RWPE1 (cell line): ENCODE results near the gene SLC25A18.

Experiments
- CTCF ChIA-PET: fragments of 350-600 bp; sonication (Branson Sonifier 250); formaldehyde crosslinking; extraction: SDS; loops from one replicate; lab custom pipeline; 2021; lab: Yijun Ruan, JAX
- POLR2A ChIA-PET: fragments of 400-600 bp; formaldehyde crosslinking; extraction: SDS; loops from one replicate; lab custom pipeline; 2020; ENCODE audit warnings: antibody characterized with exemption; ENCODE audit not compliant: low non-redundant PET; lab: Yijun Ruan, JAX
- DNase-seq: peaks from one replicate; pipeline ENCODE4 v3.0.0; 2012; ENCODE audit warnings: low spot score
- H3K27ac ChIP-seq: fragments of 450-650 bp; 2 replicates; pipeline ENCODE4 v1.5.1; 2017
- TF ChIP-seq, protein P1 (sequence below): fragments of 450-650 bp; conservative IDR thresholded peaks from 2 replicates; pipeline ENCODE4 v1.5.1; 2017; ENCODE audit warnings: low read depth, mild to moderate bottlenecking

The SLC25A18 gene

DNA sequence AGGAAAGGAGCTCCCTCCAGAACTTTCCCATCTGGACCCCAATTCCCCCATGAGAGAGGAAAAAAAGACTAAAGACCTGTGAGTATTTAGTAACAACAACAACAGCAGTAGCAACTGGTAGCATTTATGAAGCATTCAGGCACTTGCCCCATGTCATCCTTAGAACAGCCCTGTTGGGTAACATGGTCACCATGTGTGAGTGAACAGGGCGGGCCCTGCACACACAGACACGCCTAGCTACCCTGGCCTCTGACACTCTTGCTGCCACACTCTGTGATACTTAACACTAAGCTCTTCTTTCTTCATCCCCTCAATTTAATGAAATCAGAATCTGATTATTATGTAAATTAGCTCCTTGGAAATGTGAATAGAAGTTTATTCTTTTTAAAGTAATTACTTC is 26.1 kb upstream of the SLC25A18 start:
- CTCF ChIA-PET = interaction anchor here (0.6 kb wide), 1 partner anchor 412 kb away, joined by 3 read pairs; no protein-coding TSS in a partner anchor
- no peak for DNase-seq
- POLR2A ChIA-PET = no interaction called here
- H3K27ac ChIP-seq = no peak overlapping the region
- TF ChIP-seq, protein P1, sequence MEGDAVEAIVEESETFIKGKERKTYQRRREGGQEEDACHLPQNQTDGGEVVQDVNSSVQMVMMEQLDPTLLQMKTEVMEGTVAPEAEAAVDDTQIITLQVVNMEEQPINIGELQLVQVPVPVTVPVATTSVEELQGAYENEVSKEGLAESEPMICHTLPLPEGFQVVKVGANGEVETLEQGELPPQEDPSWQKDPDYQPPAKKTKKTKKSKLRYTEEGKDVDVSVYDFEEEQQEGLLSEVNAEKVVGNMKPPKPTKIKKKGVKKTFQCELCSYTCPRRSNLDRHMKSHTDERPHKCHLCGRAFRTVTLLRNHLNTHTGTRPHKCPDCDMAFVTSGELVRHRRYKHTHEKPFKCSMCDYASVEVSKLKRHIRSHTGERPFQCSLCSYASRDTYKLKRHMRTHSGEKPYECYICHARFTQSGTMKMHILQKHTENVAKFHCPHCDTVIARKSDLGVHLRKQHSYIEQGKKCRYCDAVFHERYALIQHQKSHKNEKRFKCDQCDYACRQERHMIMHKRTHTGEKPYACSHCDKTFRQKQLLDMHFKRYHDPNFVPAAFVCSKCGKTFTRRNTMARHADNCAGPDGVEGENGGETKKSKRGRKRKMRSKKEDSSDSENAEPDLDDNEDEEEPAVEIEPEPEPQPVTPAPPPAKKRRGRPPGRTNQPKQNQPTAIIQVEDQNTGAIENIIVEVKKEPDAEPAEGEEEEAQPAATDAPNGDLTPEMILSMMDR = no peak

DNA sequence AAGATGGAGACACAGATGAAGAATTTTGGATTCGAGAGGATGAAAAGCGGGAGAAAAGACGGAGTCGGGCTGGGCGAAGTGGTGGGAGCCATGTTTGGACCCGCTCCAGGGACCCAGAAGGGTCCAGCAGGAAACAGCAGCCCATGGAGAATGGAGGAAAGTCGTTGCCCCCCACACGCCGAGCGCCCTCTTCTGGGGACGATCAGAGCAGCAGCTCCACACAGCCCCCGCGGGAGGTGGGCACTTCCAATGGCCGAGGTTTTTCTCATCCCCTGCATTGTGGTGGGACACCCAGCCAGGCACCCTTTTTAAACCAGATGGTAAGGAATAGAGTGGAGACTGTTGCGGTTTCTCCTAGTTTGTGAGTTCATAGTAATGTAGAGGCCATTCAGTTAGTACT is 22.8 kb upstream of the SLC25A18 start:
- no peak for DNase-seq
- TF ChIP-seq, protein P1 = no peak
- ChIA-PET POLR2A (no interaction called here), CTCF (interaction anchor here (0.6 kb wide), 1 partner anchor 76 kb away, joined by 3 read pairs; no protein-coding TSS in a partner anchor)
- no peak overlapping the region for H3K27ac ChIP-seq

DNA sequence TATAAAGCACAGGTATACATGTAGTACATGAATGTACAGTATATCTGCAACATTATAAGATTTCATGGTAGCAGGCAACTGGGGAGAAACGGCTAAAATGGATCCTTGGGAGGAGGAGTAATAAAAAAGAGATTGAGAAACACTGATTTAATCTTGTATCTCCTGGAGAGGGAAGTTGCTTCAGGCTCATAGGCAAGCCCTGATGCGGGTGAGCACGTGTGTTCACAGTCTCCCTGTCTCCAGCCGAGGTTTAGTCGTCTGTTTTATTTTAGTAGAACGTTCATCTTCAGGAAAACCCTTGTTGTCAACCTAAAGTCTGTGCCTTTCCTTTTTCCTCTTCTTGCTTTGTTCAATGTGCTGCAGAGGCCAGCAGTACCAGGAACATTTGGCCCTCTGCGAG is 21.8 kb upstream of the SLC25A18 start:
- ChIA-PET CTCF (no interaction called here), POLR2A (no interaction called here)
- no peak for DNase-seq
- H3K27ac ChIP-seq = no peak overlapping the region
- TF ChIP-seq, protein P1 = no peak

DNA sequence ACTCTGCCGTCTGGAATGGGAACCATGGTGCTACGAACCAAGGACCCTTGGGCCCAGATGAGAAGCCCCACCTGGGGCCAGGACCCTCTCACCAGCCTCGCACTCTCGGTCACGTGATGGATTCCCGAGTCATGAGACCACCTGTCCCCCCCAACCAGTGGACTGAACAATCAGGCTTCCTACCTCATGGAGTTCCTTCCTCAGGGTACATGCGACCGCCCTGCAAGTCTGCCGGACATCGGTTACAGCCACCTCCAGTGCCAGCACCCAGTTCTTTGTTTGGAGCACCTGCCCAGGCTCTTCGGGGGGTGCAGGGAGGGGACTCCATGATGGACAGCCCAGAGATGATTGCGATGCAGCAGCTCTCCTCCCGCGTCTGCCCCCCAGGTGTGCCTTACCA is 20.8 kb upstream of the SLC25A18 start:
- TF ChIP-seq, protein P1 = no peak
- no peak for DNase-seq
- ChIA-PET POLR2A (no interaction called here), CTCF (interaction anchor here (0.7 kb wide), 1 partner anchor 25 kb away, joined by 5 read pairs; no protein-coding TSS in a partner anchor)
- no peak overlapping the region for H3K27ac ChIP-seq

DNA sequence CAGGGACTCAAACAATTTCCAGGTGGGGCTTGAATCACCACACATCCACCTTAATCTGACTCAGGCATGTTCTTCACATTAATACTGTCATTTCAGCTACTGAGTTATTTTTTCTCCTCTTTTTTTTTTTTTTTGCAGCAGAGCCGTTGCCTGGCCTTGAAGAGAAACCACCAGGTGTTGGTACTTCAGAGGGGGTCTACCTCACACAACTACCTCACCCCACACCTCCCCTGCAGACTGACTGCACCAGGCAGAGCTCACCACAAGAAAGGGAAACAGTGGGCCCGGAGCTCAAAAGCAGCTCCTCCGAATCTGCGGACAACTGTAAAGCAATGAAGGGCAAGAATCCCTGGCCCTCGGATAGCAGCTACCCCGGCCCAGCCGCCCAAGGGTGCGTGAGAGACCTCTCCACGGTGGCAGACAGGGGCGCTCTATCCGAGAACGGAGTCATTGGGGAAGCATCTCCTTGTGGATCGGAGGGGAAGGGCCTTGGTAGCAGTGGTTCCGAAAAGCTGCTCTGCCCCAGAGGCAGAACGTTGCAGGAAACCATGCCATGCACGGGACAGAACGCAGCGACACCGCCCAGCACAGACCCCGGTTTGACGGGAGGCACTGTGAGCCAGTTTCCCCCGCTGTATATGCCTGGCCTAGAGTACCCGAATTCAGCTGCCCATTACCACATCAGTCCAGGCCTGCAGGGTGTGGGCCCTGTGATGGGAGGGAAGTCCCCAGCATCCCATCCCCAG is 15.1 kb upstream of the SLC25A18 start:
- POLR2A ChIA-PET = interaction anchor here (0.5 to 0.7 kb wide), 2 partner anchors 40 to 312 kb away, joined by 4 to 7 read pairs; no protein-coding TSS in a partner anchor
- no peak overlapping the region for H3K27ac ChIP-seq
- TF ChIP-seq, protein P1 = no peak
- CTCF ChIA-PET = interaction anchor here (0.6 to 0.8 kb wide), 2 partner anchors 10 to 157 kb away, joined by 3 to 4 read pairs; no protein-coding TSS in a partner anchor
- DNase-seq = no peak

DNA sequence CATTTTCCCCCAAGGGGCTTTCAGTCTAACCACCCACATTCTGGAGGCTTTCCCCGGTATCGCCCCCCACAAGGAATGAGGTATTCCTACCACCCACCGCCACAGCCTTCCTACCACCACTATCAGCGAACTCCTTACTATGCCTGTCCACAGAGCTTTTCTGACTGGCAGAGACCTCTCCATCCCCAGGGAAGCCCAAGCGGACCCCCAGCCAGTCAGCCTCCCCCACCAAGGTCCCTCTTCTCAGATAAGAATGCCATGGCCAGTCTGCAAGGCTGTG is 14.6 kb upstream of the SLC25A18 start:
- ChIA-PET POLR2A (no interaction called here), CTCF (interaction anchor here (0.6 to 1.3 kb wide), 3 partner anchors 10 to 156 kb away, joined by 3 to 7 read pairs (median 4); no protein-coding TSS in a partner anchor)
- TF ChIP-seq, protein P1 = no peak
- no peak for DNase-seq
- H3K27ac ChIP-seq = no peak overlapping the region
